Measurements from ENCODE around the gene DCTN5. TPM values are rescaled to one million over a fixed set of nuclear protein-coding genes. Genes with fewer than 3 reads are reported as not detected.
A peak's percentile ranks its signal among the peaks of the same experiment; 100 is the strongest.

DCTN5 gene
- total and polyA plus RNA-seq, 2 experiments from 2014 or later = 41.9 to 47.6 TPM

DNA sequence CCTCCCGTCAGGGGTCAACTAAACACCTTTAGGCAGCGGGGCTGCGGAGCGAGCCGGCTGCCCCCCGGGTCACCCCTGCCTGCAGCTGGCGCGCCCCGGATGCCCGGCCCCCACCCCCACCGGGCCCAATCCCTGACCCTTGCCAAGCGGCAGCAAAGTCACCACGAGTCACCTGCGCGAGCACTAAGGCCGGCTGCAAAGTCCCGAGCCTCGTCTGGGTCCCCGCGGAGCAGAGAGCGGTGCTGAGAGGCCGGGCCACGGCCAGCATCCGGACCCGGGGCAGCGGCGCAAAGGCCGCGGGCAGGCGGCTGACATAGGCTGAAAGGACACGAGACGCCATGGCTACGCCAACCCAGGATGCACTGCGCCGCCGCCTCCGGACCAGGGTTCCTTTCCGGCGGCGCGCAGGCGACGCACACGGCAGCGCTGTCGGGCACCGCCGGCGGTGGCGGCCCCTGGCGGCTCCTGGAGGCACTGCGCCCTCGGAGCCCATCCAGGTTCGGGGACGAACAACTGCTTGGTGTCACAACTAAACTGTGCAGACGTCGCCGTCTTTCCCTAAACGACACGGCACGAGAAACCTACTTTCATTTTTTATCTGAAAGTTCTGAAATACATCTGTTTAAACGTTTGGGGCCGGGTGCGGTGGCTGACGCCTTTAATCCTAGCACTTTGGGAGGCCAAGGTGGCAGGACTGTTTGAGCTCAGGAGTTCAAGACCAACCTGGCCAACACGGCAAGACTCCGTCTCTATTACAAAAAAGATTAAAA lies 45.1 kb upstream of the DCTN5 start, which contains the start of gene NDUFAB1:
NDUFAB1 (minus strand) TSS at position 366 of the 770 bp plus-strand sequence; CDS start at position 340, 26 bp downstream.
- no peaks in the 10 kb centered on the region for H3K9me3 ChIP-seq (ENCODE audit: low read depth)
- H3K9ac ChIP-seq = peak within 1 kb of the TSS; percentile 93
- 1% methylated on average over 60 to 63 of the region's 67 CpGs for WGBS, 2 experiments (ENCODE audit: low coverage in 1 of 2, low lambda C conversion rate in 2 of 2, missing lambda C conversion rate in 2 of 2)
- H3K27ac ChIP-seq = peak within 1 kb of the TSS; percentile 53
- no peaks in the 10 kb centered on the region for H3K36me3 ChIP-seq (ENCODE audit: low read depth)
- peak within 1 kb of the TSS; percentile 96 for H3K4me2 ChIP-seq (ENCODE audit: unreplicated experiment)
- peak within 1 kb of the TSS; percentile 92 for H2AFZ ChIP-seq
- no peaks in the 10 kb centered on the region for H3F3A ChIP-seq (ENCODE audit: insufficient read depth)
- no peaks in the 10 kb centered on the region for H3K27me3 ChIP-seq (replicated peaks; ENCODE audit: insufficient read depth)
- peaks cover 50% of the 10 kb centered on the region for H3K79me2 ChIP-seq (ENCODE audit: insufficient read depth)
- DNase-seq = peak; percentile 97
- no peaks in the 10 kb centered on the region for H4K20me1 ChIP-seq (ENCODE audit: insufficient read depth)
- peak within 1 kb of the TSS; percentile 88 for H3K4me3 ChIP-seq
- no peaks in the 10 kb centered on the region for H3K9me2 ChIP-seq (ENCODE audit: insufficient read depth)
- TF ChIP-seq EZH2 (IDR thresholded peaks at IDR 0.05; ENCODE audit: insufficient read depth, poor library complexity, severe bottlenecking) (no peak), EZH2phosphoT487 (IDR thresholded peaks at IDR 0.05; ENCODE audit: insufficient read depth, low read depth) (no peak)
- in situ Hi-C loops (cut with MboI) = no loop called here
- peaks cover 8% of the 10 kb centered on the region for H3K4me1 ChIP-seq (ENCODE audit: insufficient read depth)

DNA sequence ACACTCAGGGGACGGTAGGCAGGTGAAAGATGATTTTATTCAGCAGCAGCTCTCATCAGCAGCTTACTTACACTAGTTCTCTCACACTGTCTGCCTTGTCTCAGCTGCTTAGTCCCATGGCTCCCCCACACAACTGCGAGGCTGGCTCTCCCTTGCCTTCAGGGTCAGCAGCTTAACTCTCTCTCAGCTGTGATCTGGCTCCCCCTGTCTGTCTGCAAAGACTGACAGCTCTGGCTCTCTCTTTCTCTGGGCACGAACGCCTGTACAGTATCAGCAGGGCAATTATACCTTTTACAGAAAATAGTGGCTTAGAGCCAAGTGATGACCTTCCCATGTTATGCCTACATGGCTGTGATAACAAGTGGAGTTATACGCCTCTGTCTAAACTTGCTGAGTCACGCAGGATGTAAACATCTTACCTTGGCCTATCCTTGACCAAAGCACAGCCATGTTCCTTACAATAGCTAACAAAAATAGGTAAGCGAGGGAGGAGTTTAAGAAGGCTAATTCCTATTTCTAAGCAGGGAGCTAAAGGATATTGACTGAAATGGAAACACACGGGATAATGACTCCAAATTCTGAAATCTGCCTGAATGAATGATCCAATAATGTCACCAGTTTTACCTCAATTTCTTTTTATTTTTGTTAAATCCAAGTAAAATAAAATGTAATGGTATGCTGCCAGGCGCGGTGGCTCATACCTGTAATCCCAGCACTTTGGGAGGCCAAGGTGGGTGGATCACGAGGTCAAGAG lies 44.1 kb upstream of the DCTN5 start:
- H3K4me1 ChIP-seq (ENCODE audit: insufficient read depth) = peaks cover 8% of the 10 kb centered on the region
- WGBS, 2 experiments (ENCODE audit: low coverage in 1 of 2, low lambda C conversion rate in 2 of 2, missing lambda C conversion rate in 2 of 2) = 75 to 76% methylated on average over 11 of the region's 11 CpGs
- peaks cover 39% of the 10 kb centered on the region for H3K79me2 ChIP-seq (ENCODE audit: insufficient read depth)
- peak; percentile 26 for DNase-seq
- H3K4me3 ChIP-seq = no peak overlapping the region
- no peaks in the 10 kb centered on the region for H3F3A ChIP-seq (ENCODE audit: insufficient read depth)
- peak overlapping the region; percentile 92 for H2AFZ ChIP-seq
- in situ Hi-C loops (cut with MboI) = no loop called here
- H3K4me2 ChIP-seq (ENCODE audit: unreplicated experiment) = peak overlapping the region; percentile 55
- H3K27ac ChIP-seq = no peak overlapping the region
- no peaks in the 10 kb centered on the region for H3K9me2 ChIP-seq (ENCODE audit: insufficient read depth)
- no peaks in the 10 kb centered on the region for H4K20me1 ChIP-seq (ENCODE audit: insufficient read depth)
- no peaks in the 10 kb centered on the region for H3K9me3 ChIP-seq (ENCODE audit: low read depth)
- H3K27me3 ChIP-seq (replicated peaks; ENCODE audit: insufficient read depth) = no peaks in the 10 kb centered on the region
- H3K9ac ChIP-seq = no peak overlapping the region
- no peaks in the 10 kb centered on the region for H3K36me3 ChIP-seq (ENCODE audit: low read depth)
- TF ChIP-seq EZH2phosphoT487 (IDR thresholded peaks at IDR 0.05; ENCODE audit: insufficient read depth, low read depth) (no peak), EZH2 (IDR thresholded peaks at IDR 0.05; ENCODE audit: insufficient read depth, poor library complexity, severe bottlenecking) (no peak)

DNA sequence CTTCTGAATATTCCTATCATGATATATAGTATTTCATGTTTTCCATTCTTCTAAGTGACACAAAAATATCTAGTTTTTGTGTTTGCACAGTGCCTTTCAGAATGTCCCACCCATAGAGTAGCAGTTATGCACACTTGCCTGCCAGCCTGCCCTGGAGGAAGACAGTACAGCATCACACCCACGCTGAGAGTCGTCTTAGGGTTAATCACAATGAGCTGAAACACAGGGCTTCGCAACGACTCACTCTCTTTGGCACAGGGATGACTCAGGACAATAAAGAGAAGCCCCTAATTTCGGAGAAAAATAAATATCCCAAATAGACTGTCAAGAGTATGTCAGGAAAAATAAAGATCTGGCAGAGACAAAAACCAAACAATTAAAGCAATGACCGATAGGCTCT lies 33.5 kb upstream of the DCTN5 start:
- H3K9ac ChIP-seq = no peak overlapping the region
- H3K36me3 ChIP-seq (ENCODE audit: low read depth) = peaks cover 14% of the 10 kb centered on the region; the same call in 1 of the 2 replicates

DNA sequence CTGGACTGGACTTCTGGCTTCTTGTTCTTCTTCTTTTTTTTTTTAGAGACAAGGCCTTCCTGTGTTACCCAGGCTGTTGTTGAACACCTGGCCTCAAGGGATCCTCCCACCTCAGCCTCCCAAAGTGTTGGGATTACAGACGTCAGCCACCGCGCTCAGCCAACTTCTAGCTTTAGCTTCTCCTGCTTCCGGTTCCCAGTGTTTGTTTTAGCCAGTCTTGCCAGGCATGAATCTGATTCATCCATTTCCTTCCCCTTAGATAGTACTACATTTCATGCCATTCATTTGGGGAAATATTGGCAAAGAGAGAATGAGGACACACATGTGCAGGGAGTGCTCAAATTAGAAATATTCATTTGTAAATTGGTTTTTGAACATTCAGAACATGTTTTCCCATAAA lies 33.1 kb upstream of the DCTN5 start:
- H3K4me2 ChIP-seq (ENCODE audit: unreplicated experiment) = no peak overlapping the region

More for the DNA sequence above, 33.5 kb upstream of the DCTN5 start:
- Histone ChIP-seq H3K27ac (peak overlapping the region; percentile 45; the same call in 1 of the 2 replicates), H3K27me3 (replicated peaks; ENCODE audit: insufficient read depth) (no peaks in the 10 kb centered on the region), H3K9me3 (ENCODE audit: low read depth) (no peaks in the 10 kb centered on the region), H3F3A (ENCODE audit: insufficient read depth) (no peaks in the 10 kb centered on the region), H3K4me1 (ENCODE audit: insufficient read depth) (no peaks in the 10 kb centered on the region; the same call in 1 of the 2 replicates), H2AFZ (no peak overlapping the region), H3K9me2 (ENCODE audit: insufficient read depth) (no peaks in the 10 kb centered on the region), H4K20me1 (ENCODE audit: insufficient read depth) (no peaks in the 10 kb centered on the region), H3K4me3 (no peak overlapping the region), H3K79me2 (ENCODE audit: insufficient read depth) (no peaks in the 10 kb centered on the region), H3K4me2 (ENCODE audit: unreplicated experiment) (no peak overlapping the region)
- in situ Hi-C loops (cut with MboI) = no loop called here
- WGBS, 2 experiments (ENCODE audit: low coverage in 1 of 2, low lambda C conversion rate in 2 of 2, missing lambda C conversion rate in 2 of 2) = 58 to 64% methylated on average over 6 of the region's 6 CpGs
- DNase-seq = peak; percentile 58
- TF ChIP-seq EZH2 (IDR thresholded peaks at IDR 0.05; ENCODE audit: insufficient read depth, poor library complexity, severe bottlenecking) (no peak), EZH2phosphoT487 (IDR thresholded peaks at IDR 0.05; ENCODE audit: insufficient read depth, low read depth) (no peak)

More for the DNA sequence above, 33.1 kb upstream of the DCTN5 start:
- Histone ChIP-seq H4K20me1 (ENCODE audit: insufficient read depth) (no peaks in the 10 kb centered on the region), H3K79me2 (ENCODE audit: insufficient read depth) (no peaks in the 10 kb centered on the region), H3K9me2 (ENCODE audit: insufficient read depth) (no peaks in the 10 kb centered on the region), H3K9ac (no peak overlapping the region), H3K4me3 (no peak overlapping the region), H3K27me3 (replicated peaks; ENCODE audit: insufficient read depth) (no peaks in the 10 kb centered on the region), H3K27ac (peak overlapping the region; percentile 45; the same call in 1 of the 2 replicates), H3K9me3 (ENCODE audit: low read depth) (no peaks in the 10 kb centered on the region), H2AFZ (no peak overlapping the region), H3F3A (ENCODE audit: insufficient read depth) (no peaks in the 10 kb centered on the region), H3K36me3 (ENCODE audit: low read depth) (0 out of 2 replicates have a peak, but pooled peaks cover 10% of the 10 kb centered on the region), H3K4me1 (ENCODE audit: insufficient read depth) (no peaks in the 10 kb centered on the region; the same call in 1 of the 2 replicates)
- WGBS, 2 experiments (ENCODE audit: low coverage in 1 of 2, low lambda C conversion rate in 2 of 2, missing lambda C conversion rate in 2 of 2) = 65 to 66% methylated on average over 4 of the region's 4 CpGs
- in situ Hi-C loops (cut with MboI) = no loop called here
- DNase-seq = peak; percentile 48
- TF ChIP-seq EZH2 (IDR thresholded peaks at IDR 0.05; ENCODE audit: insufficient read depth, poor library complexity, severe bottlenecking) = no peak
- TF ChIP-seq EZH2phosphoT487 (IDR thresholded peaks at IDR 0.05; ENCODE audit: insufficient read depth, low read depth) = no peak
